ENCODE results near the gene SIK3.

The SIK3 gene

DNA sequence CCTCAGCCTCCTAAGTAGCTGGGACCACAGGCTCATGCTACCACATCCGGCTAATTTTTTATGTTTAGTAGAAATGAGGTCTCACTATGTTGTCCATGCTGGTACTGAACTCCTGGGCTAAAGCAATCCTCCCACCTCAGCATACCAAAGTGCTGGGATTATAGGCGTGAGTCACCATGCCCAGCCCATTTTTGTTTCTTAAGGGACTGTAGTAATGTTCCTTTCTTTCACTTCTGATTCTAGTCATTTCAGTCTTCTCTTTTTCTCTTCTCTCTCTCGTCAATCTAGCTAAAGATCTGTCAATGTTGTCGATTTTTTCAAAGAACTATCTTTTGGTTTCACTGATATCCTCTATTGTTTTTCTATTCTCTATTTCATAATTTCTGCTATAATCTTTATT, 149.8 kb downstream of the SIK3 start:
- TF ChIP-seq, protein P1, sequence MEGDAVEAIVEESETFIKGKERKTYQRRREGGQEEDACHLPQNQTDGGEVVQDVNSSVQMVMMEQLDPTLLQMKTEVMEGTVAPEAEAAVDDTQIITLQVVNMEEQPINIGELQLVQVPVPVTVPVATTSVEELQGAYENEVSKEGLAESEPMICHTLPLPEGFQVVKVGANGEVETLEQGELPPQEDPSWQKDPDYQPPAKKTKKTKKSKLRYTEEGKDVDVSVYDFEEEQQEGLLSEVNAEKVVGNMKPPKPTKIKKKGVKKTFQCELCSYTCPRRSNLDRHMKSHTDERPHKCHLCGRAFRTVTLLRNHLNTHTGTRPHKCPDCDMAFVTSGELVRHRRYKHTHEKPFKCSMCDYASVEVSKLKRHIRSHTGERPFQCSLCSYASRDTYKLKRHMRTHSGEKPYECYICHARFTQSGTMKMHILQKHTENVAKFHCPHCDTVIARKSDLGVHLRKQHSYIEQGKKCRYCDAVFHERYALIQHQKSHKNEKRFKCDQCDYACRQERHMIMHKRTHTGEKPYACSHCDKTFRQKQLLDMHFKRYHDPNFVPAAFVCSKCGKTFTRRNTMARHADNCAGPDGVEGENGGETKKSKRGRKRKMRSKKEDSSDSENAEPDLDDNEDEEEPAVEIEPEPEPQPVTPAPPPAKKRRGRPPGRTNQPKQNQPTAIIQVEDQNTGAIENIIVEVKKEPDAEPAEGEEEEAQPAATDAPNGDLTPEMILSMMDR (IDR thresholded peaks at IDR 0.05): no peak
- H3K36me3 ChIP-seq: peaks cover 4% of the 10 kb centered on the region
- H3K27ac ChIP-seq: peak overlapping the region; percentile 84
- no peaks in the 10 kb centered on the region for H3K9me3 ChIP-seq
- H3K4me1 ChIP-seq (ENCODE audit: control insufficient read depth in 1 of 2, insufficient read depth in 1 of 2, low read depth in 1 of 2, low read length in 1 of 2): peaks cover 16 to 18% of the 10 kb centered on the region in 2 experiments
- no peaks in the 10 kb centered on the region for H3K27me3 ChIP-seq
- H3K4me3 ChIP-seq (ENCODE audit: low read depth in 1 of 2, low read length in 1 of 2): peak overlapping the region; percentile 25 to 37

DNA sequence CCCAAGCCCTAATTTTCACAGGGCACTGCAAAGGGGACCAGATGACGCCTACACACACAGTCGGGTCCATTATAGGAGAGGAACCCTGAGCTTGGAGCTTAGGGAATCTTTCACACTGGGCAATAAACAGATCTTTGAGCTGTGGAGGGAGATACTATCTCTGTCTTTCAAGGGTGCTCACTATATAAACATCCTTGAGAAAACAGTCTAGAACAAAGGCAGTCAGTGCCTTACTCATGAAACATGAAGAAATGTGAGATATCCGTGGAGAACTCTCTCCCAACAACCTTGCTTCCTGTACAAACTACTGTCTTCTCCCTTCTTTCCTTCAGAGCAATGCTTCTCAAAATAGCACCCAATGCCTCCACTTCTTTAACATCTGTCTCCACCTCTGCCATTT, 151.8 kb downstream of the SIK3 start:
- peak overlapping the region; percentile 21 for H3K27ac ChIP-seq
- H3K9me3 ChIP-seq: no peaks in the 10 kb centered on the region

DNA sequence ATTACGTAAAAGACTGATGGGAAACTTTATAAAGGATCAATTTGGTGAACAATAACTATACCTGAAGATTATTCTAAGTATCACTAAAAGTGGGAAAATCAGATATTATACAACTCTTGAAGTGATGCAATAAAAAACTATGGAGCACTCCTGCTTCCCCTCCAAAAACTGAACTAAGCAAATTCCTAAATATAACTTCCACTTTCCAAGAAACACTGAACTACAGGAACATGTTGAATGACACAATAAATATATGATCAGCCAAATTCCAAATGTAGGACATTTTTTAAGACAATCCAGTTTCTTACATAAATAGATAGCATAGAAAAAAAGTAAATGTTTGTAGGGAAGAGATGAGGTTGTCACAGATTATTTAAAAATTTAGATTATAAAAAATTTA, 158.7 kb downstream of the SIK3 start:
- TF ChIP-seq, protein P1 (IDR thresholded peaks at IDR 0.05): no peak
- Histone ChIP-seq H3K27me3 (no peaks in the 10 kb centered on the region), H3K9me3 (no peaks in the 10 kb centered on the region), H3K27ac (peak overlapping the region; percentile 36), H3K4me3 (ENCODE audit: low read depth in 1 of 2, low read length in 1 of 2) (no peak overlapping the region), H3K36me3 (peaks cover 7% of the 10 kb centered on the region), H3K4me1 (ENCODE audit: control insufficient read depth in 1 of 2, insufficient read depth in 1 of 2, low read depth in 1 of 2, low read length in 1 of 2) (peaks cover 5 to 11% of the 10 kb centered on the region in 2 experiments)

More for the DNA sequence above, 151.8 kb downstream of the SIK3 start:
- TF ChIP-seq, protein P1 (IDR thresholded peaks at IDR 0.05): no peak
- H3K27me3 ChIP-seq: no peaks in the 10 kb centered on the region
- H3K4me1 ChIP-seq (ENCODE audit: control insufficient read depth in 1 of 2, insufficient read depth in 1 of 2, low read depth in 1 of 2, low read length in 1 of 2): peaks cover 16 to 18% of the 10 kb centered on the region in 2 experiments
- no peak overlapping the region for H3K4me3 ChIP-seq (ENCODE audit: low read depth in 1 of 2, low read length in 1 of 2)
- H3K36me3 ChIP-seq: peaks cover 4% of the 10 kb centered on the region

DNA sequence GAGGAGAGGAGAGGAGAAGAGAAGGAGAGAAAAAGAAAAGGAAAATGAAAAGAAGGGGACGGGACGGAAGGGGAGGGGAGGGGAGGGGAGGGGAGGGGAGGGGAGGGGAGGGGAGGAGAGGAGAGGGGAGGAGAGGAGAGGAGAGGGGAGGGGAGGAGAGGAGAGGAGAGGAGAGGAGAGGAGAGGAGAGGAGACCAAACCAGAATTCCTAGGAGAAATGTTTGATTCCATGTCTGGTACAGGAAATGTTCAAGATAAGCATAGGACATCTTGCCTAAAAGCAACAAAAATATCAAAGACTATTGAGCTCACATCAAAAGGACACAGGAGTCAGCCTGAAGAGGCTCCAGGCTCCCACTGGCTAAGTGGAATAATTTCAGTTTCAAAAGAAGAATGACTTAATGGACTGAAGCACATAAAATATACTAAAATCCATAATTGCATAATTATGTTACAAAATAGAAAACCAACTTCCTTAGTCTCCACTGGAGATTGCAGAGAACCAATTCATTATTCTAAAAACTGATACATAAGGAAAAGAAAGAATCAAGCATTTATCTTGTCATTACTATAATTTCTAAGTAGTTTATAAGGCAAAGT, 159.7 kb downstream of the SIK3 start:
- H3K4me1 ChIP-seq (ENCODE audit: control insufficient read depth in 1 of 2, insufficient read depth in 1 of 2, low read depth in 1 of 2, low read length in 1 of 2): peaks cover 5 to 11% of the 10 kb centered on the region in 2 experiments
- H3K27me3 ChIP-seq: no peaks in the 10 kb centered on the region
- H3K36me3 ChIP-seq: peaks cover 7% of the 10 kb centered on the region
- H3K9me3 ChIP-seq: no peaks in the 10 kb centered on the region
- TF ChIP-seq, protein P1 (IDR thresholded peaks at IDR 0.05): no peak
- H3K27ac ChIP-seq: peak overlapping the region; percentile 36
- H3K4me3 ChIP-seq (ENCODE audit: low read depth in 1 of 2, low read length in 1 of 2): no peak overlapping the region

DNA sequence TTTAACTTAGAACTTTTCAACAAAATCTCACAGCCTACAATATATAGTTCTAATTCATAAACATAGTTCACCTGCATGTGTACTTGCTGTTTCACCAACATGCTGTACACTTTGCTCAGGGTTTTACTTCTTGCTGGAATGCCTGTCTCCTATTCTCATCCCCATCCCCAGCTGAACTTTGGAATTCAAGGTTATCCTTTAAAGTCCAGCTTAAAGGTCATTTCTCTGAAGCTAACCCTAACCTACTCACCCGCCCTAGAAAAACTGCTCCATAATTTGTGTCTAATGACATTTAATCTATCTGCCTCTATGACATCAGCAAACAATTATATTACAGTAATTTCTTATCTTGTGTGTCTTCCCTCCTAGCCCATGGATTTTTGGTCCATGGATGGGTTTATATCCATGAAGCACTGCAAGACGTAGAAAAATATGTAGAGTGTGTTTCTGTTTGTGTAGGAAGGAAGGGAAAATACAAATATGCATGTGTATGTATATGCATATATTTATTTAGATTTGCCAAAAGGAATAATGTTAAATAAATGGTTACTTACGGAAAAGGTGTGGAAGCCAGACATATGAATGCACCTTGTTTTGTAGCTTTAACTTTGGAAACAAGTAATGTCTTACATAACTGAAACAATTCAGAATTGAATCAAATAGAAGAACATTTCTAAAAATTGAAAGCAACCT, 161.3 kb downstream of the SIK3 start:
- TF ChIP-seq, protein P1 (IDR thresholded peaks at IDR 0.05): no peak
- Histone ChIP-seq H3K27ac (no peak overlapping the region), H3K4me3 (ENCODE audit: low read depth in 1 of 2, low read length in 1 of 2) (no peak overlapping the region), H3K36me3 (peaks cover 7% of the 10 kb centered on the region), H3K9me3 (no peaks in the 10 kb centered on the region), H3K27me3 (no peaks in the 10 kb centered on the region), H3K4me1 (ENCODE audit: control insufficient read depth in 1 of 2, insufficient read depth in 1 of 2, low read depth in 1 of 2, low read length in 1 of 2) (peaks cover 9 to 19% of the 10 kb centered on the region in 2 experiments)
